Head of caudate nucleus (tissue), 42 donors: ENCODE measurements around the gene PPP1R16B.
A peak's percentile ranks its signal among the peaks of the same experiment; 100 is the strongest.

Source experiments
- DNase-seq, 42 donors: peaks; one replicate each; pipeline versions ENCODE4 v3.0.0 to v3.0.0-alpha.2; 2020 to 2021; ENCODE audit warnings: mixed read lengths in 7 of 42
- intact Hi-C: fragments of 100-400 bp; cut with DNase I; formaldehyde crosslinking; loops from one replicate; pipeline ENCODE4 v1.15.0; 2022

Gene PPP1R16B

GRCh38 chr20:38883981-38884733 is 78.7 kb downstream of the PPP1R16B start:
- intact Hi-C loops = no loop called here
- peak in 11 of 42 donors; percentile 18 to 77 (median 48) for DNase-seq

DNA sequence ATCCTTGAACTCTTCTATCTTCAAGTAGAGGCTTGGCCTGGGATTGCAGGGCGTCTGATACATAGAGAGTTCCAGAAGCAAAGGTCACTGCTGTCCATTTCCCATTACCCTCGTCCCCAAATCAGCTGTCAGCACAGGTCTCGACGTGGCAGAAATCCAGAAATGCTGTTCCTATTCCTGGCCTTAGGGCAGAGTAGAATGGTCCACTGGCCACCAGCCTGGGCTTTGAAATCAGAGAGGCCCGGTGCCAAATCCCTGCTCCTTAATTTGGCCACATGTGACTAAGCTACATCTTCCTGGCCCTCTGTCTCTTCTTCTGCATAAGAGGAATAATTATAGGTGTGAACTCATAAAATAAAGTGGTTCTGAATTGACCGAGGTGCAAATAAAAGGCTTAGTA is 79.9 kb downstream of the PPP1R16B start:
- no peak for DNase-seq
- intact Hi-C loops = no loop called here

DNA sequence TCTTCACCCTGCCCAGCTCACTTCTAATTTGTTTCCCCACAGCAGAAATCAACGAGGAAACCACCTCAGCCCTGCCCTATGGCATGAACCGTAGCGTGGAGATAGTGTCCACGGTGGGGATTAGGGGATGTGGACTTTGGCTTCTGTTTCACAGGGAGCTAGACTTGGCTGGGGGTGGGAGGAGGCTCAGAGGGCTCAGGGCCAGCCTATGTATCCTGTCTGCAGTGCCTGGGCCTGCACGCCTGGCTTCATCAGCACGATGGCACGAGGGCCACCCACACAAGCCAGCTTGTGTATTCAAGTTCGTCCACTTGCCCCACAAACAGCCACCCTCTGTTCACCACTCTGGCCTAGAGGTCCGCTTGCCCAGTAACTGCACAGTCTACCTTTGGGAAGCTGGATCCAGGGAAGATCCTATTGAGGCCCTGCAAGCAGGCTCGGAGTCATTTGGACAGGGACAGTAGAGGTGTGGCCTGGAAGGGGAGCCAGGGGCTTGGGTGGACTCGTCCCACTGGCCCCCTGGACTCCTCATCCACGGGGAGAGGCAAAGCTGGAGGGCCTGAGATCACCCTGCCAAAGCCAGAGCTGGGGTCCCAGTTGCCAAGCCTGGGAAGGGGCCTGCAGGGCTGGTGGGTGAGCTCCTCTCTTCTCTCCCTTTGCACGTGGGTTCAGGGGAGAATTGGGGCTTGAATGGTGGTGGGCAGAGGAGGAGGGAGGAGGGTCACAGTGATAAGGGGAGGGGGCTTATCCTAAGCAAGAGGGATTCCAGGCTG is 82.7 kb downstream of the PPP1R16B start:
- DNase-seq = peak; percentile 33 to 90 (median 77)
- intact Hi-C loops = no loop called here

- intact Hi-C loops = no loop called here
- no peak for DNase-seq
These were observed 83.6 kb downstream of the PPP1R16B start for GRCh38 chr20:38889050-38889449.

- DNase-seq = peak; percentile 71 to 96 (median 89)
- intact Hi-C loops = loop anchor here (5.0 kb wide), 2 partner anchors 83 to 243 kb away; partner anchors contain the start of gene PPP1R16B
These were observed 84.4 kb downstream of the PPP1R16B start for GRCh38 chr20:38889792-38890496.

- intact Hi-C loops = loop anchor here (5.0 kb wide), 2 partner anchors 83 to 243 kb away; partner anchors contain the start of gene PPP1R16B
These were observed 85.0 kb downstream of the PPP1R16B start for GRCh38 chr20:38890497-38890818.

DNA sequence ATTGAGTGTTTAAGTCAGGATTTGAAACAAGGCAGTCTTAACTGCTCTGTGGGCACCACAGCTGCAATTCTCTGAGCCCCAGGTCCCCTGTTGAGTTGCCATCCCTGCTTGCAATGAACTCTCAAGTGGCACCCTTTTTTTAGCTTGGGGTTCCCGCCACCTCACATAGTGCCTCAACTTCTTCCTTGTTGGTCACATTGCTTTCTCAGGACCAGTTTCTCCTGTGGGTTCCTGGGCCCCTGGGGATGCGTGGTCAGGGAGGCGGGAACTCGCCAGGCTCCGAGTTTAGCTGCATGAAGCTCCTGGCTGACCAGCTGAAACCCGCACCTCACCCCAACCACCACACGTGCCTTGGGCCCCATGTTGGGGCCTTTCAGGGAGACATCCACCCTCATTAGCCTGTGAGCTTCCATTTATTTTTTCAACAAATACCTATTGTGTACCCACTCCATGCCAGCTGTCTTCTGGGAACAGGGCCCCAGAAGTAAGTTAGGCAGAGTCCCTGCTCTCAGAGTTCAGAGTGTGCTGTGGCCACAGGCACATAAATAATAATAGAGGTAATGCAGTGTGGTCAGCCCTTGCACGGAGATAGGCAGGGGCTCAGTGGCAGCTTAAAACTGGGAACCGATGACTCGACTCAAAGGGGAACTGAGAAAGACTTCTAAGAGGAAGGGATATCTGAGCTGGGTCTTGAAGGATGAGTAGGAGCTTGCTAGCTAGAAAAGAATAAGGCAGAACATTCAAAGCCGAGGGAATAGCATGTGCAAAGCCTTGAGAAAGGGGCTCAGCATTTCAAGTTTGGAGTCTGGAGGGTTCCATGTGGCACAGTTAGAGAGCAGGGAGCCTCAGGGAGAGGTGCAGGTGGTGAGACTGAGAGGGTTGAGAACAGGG is 86.8 kb downstream of the PPP1R16B start:
- DNase-seq = peak in 1 of 42 donors; percentile 38
- intact Hi-C loops = loop anchor here (5.0 kb wide), 2 partner anchors 85 to 245 kb away; partner anchors contain the start of gene PPP1R16B

More at GRCh38 chr20:38890497-38890818, 85.0 kb downstream of the PPP1R16B start:
- DNase-seq = no peak

GRCh38 chr20:38893056-38893564 is 87.6 kb downstream of the PPP1R16B start:
- intact Hi-C loops = loop anchor here (5.0 kb wide), 2 partner anchors 86 to 246 kb away; partner anchors contain the start of gene PPP1R16B
- no peak for DNase-seq

DNA sequence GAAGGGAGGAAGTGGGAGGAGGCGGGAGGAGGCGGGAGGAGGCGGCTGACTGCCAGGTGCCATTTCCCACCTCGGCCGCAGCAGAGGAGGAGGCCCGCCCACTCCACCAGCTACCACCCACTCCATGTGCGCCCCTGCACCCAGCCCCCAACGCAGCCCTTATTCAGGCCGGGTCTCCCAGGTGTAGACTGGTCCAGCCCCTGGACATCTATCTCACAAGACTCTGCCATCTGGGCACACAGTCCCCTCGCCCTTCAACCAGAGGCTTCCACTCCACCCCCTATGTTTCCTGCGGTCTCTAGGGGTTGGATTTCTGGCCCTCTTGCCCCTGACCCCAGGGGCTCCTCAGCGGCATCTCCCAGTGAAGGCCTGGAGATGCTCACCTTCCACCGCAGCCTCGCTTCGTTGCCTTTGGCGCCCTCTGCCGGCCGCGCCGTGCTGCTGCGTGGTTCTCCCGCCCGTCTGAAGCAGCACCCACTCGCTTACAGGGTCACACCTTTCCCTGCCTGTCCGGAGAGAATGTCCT is 88.1 kb downstream of the PPP1R16B start:
- peak; percentile 63 to 94 (median 86) for DNase-seq
- intact Hi-C loops = loop anchor here (5.0 kb wide), 2 partner anchors 86 to 246 kb away; partner anchors contain the start of gene PPP1R16B

GRCh38 chr20:38894091-38894847 is 88.8 kb downstream of the PPP1R16B start:
- intact Hi-C loops = loop anchor here (5.0 kb wide), 2 partner anchors 87 to 247 kb away; partner anchors contain the start of gene PPP1R16B
- peak in 12 of 42 donors; percentile 39 to 72 (median 54) for DNase-seq

GRCh38 chr20:38895098-38895949 is 89.8 kb downstream of the PPP1R16B start:
- DNase-seq = peak in 1 of 42 donors; percentile 28
- intact Hi-C loops = no loop called here

DNA sequence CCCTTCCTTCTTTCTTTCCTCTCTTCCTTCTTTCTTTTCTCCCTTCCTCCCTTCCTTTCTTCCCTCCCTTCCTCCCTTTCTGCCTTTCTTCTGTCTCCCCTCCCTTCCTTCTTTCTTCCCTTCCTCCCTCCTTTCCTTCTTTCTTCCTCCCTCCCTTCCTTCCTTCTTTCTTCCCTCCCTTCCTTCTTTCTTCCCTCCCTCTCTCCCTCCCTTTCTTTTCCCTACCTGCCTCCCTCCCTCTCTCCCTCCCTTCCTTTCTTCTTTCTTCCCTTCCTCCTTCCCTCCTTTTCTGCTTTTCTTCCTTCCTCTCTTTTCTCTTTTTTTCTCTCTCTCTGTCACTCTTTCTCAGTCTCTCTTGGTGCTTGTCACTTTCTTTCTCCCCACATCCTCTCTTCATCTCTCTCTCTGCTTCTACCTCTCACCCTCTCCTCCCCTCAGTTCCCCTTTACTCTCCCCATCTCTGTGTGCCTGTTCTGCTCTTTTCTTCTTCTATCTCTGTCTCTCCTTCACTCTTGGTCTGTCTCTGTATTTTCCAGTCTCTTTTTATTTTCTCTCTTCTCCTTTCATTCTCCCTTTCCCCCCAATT is 90.6 kb downstream of the PPP1R16B start:
- intact Hi-C loops = no loop called here

GRCh38 chr20:38897267-38897666 is 91.8 kb downstream of the PPP1R16B start:
- DNase-seq = no peak
- intact Hi-C loops = no loop called here

More for the DNA sequence above, 90.6 kb downstream of the PPP1R16B start:
- no peak for DNase-seq

- intact Hi-C loops = no loop called here
- no peak for DNase-seq
These were observed 95.1 kb downstream of the PPP1R16B start for GRCh38 chr20:38900606-38901005.

DNA sequence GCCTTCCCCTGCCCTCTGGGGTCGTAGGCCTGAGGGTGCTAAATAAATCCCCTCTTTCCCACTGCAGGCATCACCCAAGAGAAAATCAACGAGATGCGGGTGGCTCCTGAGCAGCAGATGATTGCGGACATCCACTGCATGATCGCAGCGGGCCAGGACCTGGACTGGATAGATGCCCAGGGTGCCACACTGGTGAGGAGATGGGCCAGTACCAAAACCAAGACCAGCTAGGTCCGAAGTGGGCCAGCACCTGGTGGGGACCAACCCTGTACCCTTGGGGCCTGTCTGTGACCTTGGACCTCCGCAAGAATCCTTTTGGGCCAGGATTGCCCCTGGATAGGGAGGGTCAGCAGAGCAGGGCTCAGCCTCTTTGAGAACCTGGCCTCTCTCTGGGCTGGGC is 97.1 kb downstream of the PPP1R16B start:
- intact Hi-C loops = no loop called here
- no peak for DNase-seq

GRCh38 chr20:38903335-38903734 is 97.8 kb downstream of the PPP1R16B start:
- no peak for DNase-seq
- intact Hi-C loops = no loop called here
